Thymus (tissue), 11 donors: Measurements from ENCODE around the gene NOTCH1. TPM values are rescaled to one million over a fixed set of nuclear protein-coding genes. Genes with fewer than 3 reads are reported as not detected.

Source experiments
- DNase-seq, 9 donors: peaks; one replicate each; pipeline ENCODE4 v3.0.0-alpha.2; 2013; ENCODE audit warnings: low spot score in 9 of 9, low read depth in 6 of 9, missing footprints in 1 of 9
- H3K27ac ChIP-seq, 2 donors: one replicate each; pipeline ENCODE4 v1.5.1; 2013; ENCODE audit warnings: control low read depth in 1 of 2, low read depth in 1 of 2, low read length in 1 of 2, mild to moderate bottlenecking in 1 of 2, moderate library complexity in 1 of 2
- H3K27me3 ChIP-seq, 2 donors: one replicate each; pipeline ENCODE4 v1.5.1; 2013; ENCODE audit warnings: low read length in 1 of 2; ENCODE audit not compliant: control insufficient read depth in 2 of 2, insufficient read depth in 1 of 2
- H3K36me3 ChIP-seq, 2 donors: one replicate each; pipeline ENCODE4 v1.5.1; 2013; ENCODE audit warnings: low read length in 1 of 2, mild to moderate bottlenecking in 1 of 2, moderate library complexity in 1 of 2; ENCODE audit not compliant: control insufficient read depth in 2 of 2, insufficient read depth in 2 of 2
- H3K4me1 ChIP-seq, 2 donors: one replicate each; pipeline ENCODE4 v1.5.1; 2013; ENCODE audit warnings: low read length in 2 of 2; ENCODE audit not compliant: control insufficient read depth in 2 of 2, insufficient read depth in 2 of 2
- H3K4me3 ChIP-seq, 2 donors: one replicate each; pipeline ENCODE4 v1.5.1; 2013; ENCODE audit warnings: low read length in 2 of 2, control low read depth in 1 of 2, mild to moderate bottlenecking in 1 of 2
- H3K9me3 ChIP-seq, 2 donors: one replicate each; pipeline ENCODE4 v1.5.1; 2013; ENCODE audit warnings: low read length in 1 of 2, mild to moderate bottlenecking in 1 of 2; ENCODE audit not compliant: control insufficient read depth in 2 of 2, insufficient read depth in 1 of 2
- WGBS: extraction: QIAGEN DNeasy Blood & Tissue Kit; methylation state at CpG from one replicate; pipeline ENCODE4 v1.1.7; 2013; 5-methylcytosine and 5-hydroxymethylcytosine counted together
- polyA plus RNA-seq: library from polyadenylated mRNA; stranded (reverse); fragments of 200-250 nt; gene quantifications from one replicate; pipeline ENCODE4 v1.2.3, GENCODE V29; 2013
- total RNA-seq: library from RNA; stranded (reverse); fragments of 120-200 nt; gene quantifications from one replicate; pipeline ENCODE4 v1.2.4, GENCODE V29; 2013
- donor health status: healthy.

NOTCH1 gene
- total and polyA plus RNA-seq, 2 donors = 14.9 to 15.9 TPM

- H3K27me3 ChIP-seq = no peaks in the 10 kb centered on the region
- H3K4me1 ChIP-seq = no peaks in the 10 kb centered on the region
- peaks cover 87 to 91% of the 10 kb centered on the region in 2 donors for H3K36me3 ChIP-seq
- peaks cover 0 to 3% of the 10 kb centered on the region in 2 donors for H3K9me3 ChIP-seq
- H3K27ac ChIP-seq = no peak overlapping the region
- H3K4me3 ChIP-seq = no peak overlapping the region
- no peak for DNase-seq
- 94% methylated on average over 28 of the region's 28 CpGs for WGBS
Measured at GRCh38 chr9:136497916-136498695, 47.7 kb downstream of the NOTCH1 start.

DNA sequence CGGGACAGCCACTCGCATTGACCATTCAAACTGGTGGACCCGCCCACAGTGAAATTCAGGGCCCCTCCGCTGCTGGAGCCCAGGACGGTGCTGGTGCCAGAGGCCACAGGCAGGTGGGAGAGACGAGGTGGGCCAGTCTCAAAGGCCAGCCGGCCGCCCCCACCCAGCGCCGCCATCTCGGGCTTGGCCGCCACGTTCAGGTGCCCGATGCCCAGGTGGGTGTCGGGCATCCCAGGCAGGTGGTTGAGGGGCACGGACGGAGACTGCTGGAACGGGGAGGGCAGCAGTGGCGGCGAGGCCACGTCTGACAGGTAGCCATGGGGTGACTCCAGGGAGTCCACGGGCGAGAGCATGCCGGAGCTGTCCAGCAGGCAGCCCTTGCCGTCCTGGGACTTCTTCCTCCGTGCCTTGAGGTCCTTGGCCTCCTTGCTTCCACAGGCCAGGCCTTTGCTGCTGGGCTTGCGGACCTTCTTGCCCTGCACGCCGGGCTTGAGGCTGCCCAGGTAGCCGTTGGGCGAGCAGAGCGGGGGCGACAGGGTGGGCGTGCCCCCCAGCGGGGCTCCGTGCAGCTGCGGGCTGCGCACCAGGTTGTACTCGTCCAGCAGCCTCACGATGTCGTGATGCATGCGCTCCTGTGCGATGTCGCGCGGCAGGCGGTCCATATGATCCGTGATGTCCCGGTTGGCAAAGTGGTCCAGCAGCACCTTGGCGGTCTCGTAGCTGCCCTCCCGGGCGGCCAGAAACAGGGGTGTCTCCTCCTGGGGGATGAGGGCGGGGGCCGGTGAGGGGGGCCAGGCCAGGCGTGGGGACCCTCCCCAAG, 48.8 kb downstream of the NOTCH1 start:
- Histone ChIP-seq H3K27ac (no peak overlapping the region), H3K4me1 (no peaks in the 10 kb centered on the region), H3K27me3 (no peaks in the 10 kb centered on the region), H3K4me3 (no peak overlapping the region), H3K36me3 (peaks cover 77 to 85% of the 10 kb centered on the region in 2 donors), H3K9me3 (peaks cover 0 to 3% of the 10 kb centered on the region in 2 donors)
- DNase-seq = no peak
- 98% methylated on average over 56 of the region's 56 CpGs for WGBS

- H3K27ac ChIP-seq = peak overlapping the region in 1 of 2 donors; percentile 18
- peaks cover 69 to 79% of the 10 kb centered on the region in 2 donors for H3K36me3 ChIP-seq
- WGBS = 96% methylated on average over 18 of the region's 18 CpGs
- H3K9me3 ChIP-seq = peaks cover 0 to 3% of the 10 kb centered on the region in 2 donors
- no peak for DNase-seq
- no peaks in the 10 kb centered on the region for H3K4me1 ChIP-seq
- H3K27me3 ChIP-seq = no peaks in the 10 kb centered on the region
- no peak overlapping the region for H3K4me3 ChIP-seq
Measured at GRCh38 chr9:136496181-136496580, 49.7 kb downstream of the NOTCH1 start.

- H3K4me1 ChIP-seq = no peaks in the 10 kb centered on the region
- DNase-seq = no peak
- H3K36me3 ChIP-seq = peaks cover 60 to 70% of the 10 kb centered on the region in 2 donors
- H3K4me3 ChIP-seq = no peak overlapping the region
- WGBS = 96% methylated on average over 17 of the region's 17 CpGs
- H3K27ac ChIP-seq = no peak overlapping the region
- no peaks in the 10 kb centered on the region for H3K27me3 ChIP-seq
- H3K9me3 ChIP-seq = peaks cover 0 to 3% of the 10 kb centered on the region in 2 donors
Measured at GRCh38 chr9:136495238-136495800, 50.5 kb downstream of the NOTCH1 start.

DNA sequence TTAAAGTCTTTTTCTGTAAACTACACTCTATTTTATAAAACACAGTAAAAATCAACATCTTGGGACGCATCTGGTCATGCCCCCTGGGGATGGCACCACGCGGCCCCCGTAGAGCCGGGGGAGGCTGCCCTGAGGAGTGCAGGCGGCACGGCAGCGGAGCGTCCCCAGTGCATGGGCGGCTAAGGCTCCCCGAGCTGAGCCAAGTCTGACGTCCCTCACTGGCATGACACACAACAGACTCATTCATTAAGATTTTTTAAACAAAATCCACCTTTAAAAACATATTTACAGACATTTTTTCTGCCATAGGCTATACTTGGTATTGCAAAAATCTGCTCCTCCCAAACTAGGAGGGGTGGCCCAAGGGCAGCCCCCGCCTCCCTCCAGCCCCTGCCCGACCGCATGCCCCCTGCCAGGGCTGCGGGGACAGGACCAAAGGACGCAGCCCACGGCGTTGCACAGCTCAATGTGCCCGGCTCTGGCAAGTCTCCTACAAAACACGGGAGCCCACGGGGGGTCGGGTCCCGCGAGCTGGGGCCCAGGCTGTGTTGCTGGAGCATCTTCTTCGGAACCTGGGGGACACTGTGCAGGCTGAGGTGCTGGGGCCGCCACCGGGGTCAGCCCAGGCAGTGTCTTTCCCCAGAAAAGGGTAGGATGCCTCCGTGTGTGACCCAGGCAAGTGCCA, 51.2 kb downstream of the NOTCH1 start:
- no peak for DNase-seq
- H3K9me3 ChIP-seq = peaks cover 0 to 3% of the 10 kb centered on the region in 2 donors
- peaks cover 54 to 63% of the 10 kb centered on the region in 2 donors for H3K36me3 ChIP-seq
- H3K27ac ChIP-seq = no peak overlapping the region
- 96% methylated on average over 29 of the region's 29 CpGs for WGBS
- H3K27me3 ChIP-seq = no peaks in the 10 kb centered on the region
- no peak overlapping the region for H3K4me3 ChIP-seq
- H3K4me1 ChIP-seq = peaks cover 0 to 2% of the 10 kb centered on the region in 2 donors

DNA sequence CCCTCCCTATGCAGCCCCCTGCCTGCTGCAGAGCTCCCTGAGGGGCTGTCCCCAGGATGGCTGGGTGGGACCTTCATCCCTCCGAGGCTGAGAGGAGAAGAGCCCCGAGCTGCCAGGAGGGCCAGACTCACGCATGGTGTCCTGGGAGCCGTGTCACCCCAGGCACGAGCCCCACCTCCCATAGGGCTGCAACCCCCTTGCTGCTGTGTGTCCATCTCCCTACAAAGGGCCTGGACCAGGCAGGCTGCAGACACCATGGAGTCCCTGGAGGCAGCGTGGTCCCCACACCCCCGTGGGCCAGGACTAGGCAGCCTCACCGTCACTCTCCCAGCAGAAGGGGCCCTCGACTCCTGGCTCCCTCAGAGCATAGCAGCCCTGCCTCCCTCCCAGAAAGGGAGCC, 51.8 kb downstream of the NOTCH1 start:
- H3K4me3 ChIP-seq = no peak overlapping the region
- H3K9me3 ChIP-seq = peaks cover 0 to 3% of the 10 kb centered on the region in 2 donors
- no peak for DNase-seq
- WGBS = 94% methylated on average over 9 of the region's 9 CpGs
- H3K27me3 ChIP-seq = no peaks in the 10 kb centered on the region
- H3K36me3 ChIP-seq = peaks cover 47 to 57% of the 10 kb centered on the region in 2 donors
- peaks cover 0 to 5% of the 10 kb centered on the region in 2 donors for H3K4me1 ChIP-seq
- H3K27ac ChIP-seq = no peak overlapping the region

DNA sequence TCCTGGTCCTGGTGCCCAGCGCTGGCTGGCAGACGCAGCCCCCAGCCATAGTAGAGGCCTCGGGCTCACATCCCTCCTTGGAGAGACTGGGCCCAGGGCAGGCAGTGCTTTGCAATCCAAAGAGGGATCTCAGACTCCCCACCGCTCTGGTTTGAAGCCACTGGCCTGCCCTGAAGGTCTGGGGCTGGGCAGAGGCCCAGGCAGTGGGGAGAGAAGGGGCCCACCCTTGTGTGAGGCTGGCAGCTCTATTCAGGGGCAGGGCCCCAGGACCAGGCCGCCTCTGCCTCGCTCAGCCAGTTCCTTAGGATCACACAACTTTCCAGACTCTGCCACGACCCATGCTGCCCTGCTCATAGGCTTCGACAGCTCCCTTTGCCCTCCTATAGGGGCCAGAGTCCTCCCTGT, 52.3 kb downstream of the NOTCH1 start:
- H3K4me1 ChIP-seq = peaks cover 0 to 9% of the 10 kb centered on the region in 2 donors
- peaks cover 43 to 52% of the 10 kb centered on the region in 2 donors for H3K36me3 ChIP-seq
- 98% methylated on average over 8 of the region's 8 CpGs for WGBS
- no peak for DNase-seq
- peaks cover 0 to 3% of the 10 kb centered on the region in 2 donors for H3K9me3 ChIP-seq
- no peaks in the 10 kb centered on the region for H3K27me3 ChIP-seq
- H3K27ac ChIP-seq = no peak overlapping the region
- H3K4me3 ChIP-seq = no peak overlapping the region

- Histone ChIP-seq H3K27me3 (no peaks in the 10 kb centered on the region), H3K36me3 (peaks cover 38 to 47% of the 10 kb centered on the region in 2 donors), H3K4me1 (peaks cover 0 to 9% of the 10 kb centered on the region in 2 donors), H3K4me3 (no peak overlapping the region), H3K27ac (no peak overlapping the region), H3K9me3 (peaks cover 0 to 3% of the 10 kb centered on the region in 2 donors)
- 93% methylated on average over 26 of the region's 26 CpGs for WGBS
- no peak for DNase-seq
Measured at GRCh38 chr9:136492978-136493522, 52.8 kb downstream of the NOTCH1 start.
